Panc1 (cell line): ENCODE data around the gene RFC1. TPM values are rescaled to one million over a fixed set of nuclear protein-coding genes. Genes with fewer than 3 reads are reported as not detected.

Source experiments
- ATAC-seq: fragments of 200-7000 bp; cut with Tn5 transposase; 2 replicates; pipeline ENCODE4 v1.9.1; 2020; ENCODE audit warnings: mild to moderate bottlenecking, moderate library complexity
- BruUV-seq: library from RNA; stranded (reverse); fragments of 400-500 nt; replicated peaks from 2 replicates; lab custom pipeline; 2021; lab: Mats Ljungman, UMichigan
- CTCF ChIA-PET: fragments of 300-600 bp; sonication (Branson Sonifier 250); formaldehyde crosslinking; loops from one replicate; lab custom pipeline; 2022; ENCODE audit warnings: antibody characterized with exemption; lab: Charles Lee
- POLR2A ChIA-PET: fragments of 300-600 bp; sonication (Branson Sonifier 250); formaldehyde crosslinking; loops from one replicate; lab custom pipeline; 2022; ENCODE audit warnings: antibody characterized with exemption; lab: Charles Lee
- DNase-seq: peaks from one replicate; pipeline ENCODE4 v3.0.0-alpha.2; 2010; ENCODE audit warnings: low read depth, low spot score
- H3K27ac ChIP-seq: 2 replicates; pipeline ENCODE4 v1.5.1; 2011; ENCODE audit warnings: mild to moderate bottlenecking, low read length, inconsistent platforms
- H3K27me3 ChIP-seq: fragments of 200-500 bp; sonication (Bioruptor generic); 2 replicates; pipeline ENCODE4 v1.6.0; 2014; ENCODE audit warnings: low read length, inconsistent platforms; ENCODE audit not compliant: control insufficient read depth, insufficient read depth
- H3K36me3 ChIP-seq: fragments of 200-500 bp; sonication (Bioruptor generic); 2 replicates; pipeline ENCODE4 v1.5.1; 2014; ENCODE audit warnings: inconsistent platforms, mild to moderate bottlenecking, low read length, moderate library complexity; ENCODE audit not compliant: control insufficient read depth, insufficient read depth
- H3K4me1 ChIP-seq: 2 replicates; pipeline ENCODE4 v1.5.1; 2011; ENCODE audit warnings: inconsistent platforms, mild to moderate bottlenecking, low read length, moderate library complexity; ENCODE audit not compliant: control insufficient read depth, insufficient read depth
- H3K4me3 ChIP-seq, 2 experiments: 2 replicates each; pipeline ENCODE4 v1.5.1; 2011 to 2012; ENCODE audit warnings: low read depth in 2 of 2, low read length in 2 of 2, mild to moderate bottlenecking in 2 of 2, inconsistent platforms in 1 of 2, moderate library complexity in 1 of 2
- H3K9me3 ChIP-seq: fragments of 200-500 bp; sonication (Bioruptor generic); 2 replicates; pipeline ENCODE4 v1.5.1; 2014; ENCODE audit warnings: low read depth, mild to moderate bottlenecking, inconsistent platforms, low read length, moderate library complexity; ENCODE audit not compliant: control insufficient read depth, insufficient read depth
- POLR2AphosphoS5 ChIP-seq: IDR thresholded peaks from 2 replicates; pipeline ENCODE4 v1.6.1; 2012; ENCODE audit warnings: mild to moderate bottlenecking, low read depth, low read length, moderate library complexity
- SIN3A ChIP-seq: IDR thresholded peaks from 2 replicates; pipeline ENCODE4 v1.6.1; 2012; ENCODE audit warnings: low read depth, mild to moderate bottlenecking, low read length, moderate library complexity, borderline replicate concordance; ENCODE audit not compliant: insufficient read depth
- TCF7L2 ChIP-seq: IDR thresholded peaks from 2 replicates; pipeline ENCODE4 v1.6.1; 2011; ENCODE audit warnings: mild to moderate bottlenecking, low read depth, low read length, inconsistent platforms
- in situ Hi-C: cut with HindIII; loops from 2 replicates; pipeline ENCODE4 v1.10.0; 2016; ENCODE audit warnings: low sequenced_read_pairs, low pct_unique_long_range_greater_than_20kb
- intact Hi-C: fragments of 100-400 bp; cut with micrococcal nuclease; formaldehyde crosslinking; loops from one replicate; pipeline ENCODE4 v1.10.0; 2022; ENCODE audit not compliant: unreplicated experiment
- total RNA-seq: library from RNA; stranded (reverse); gene quantifications from one replicate; pipeline ENCODE4 v1.2.1, GENCODE V29; 2021; ENCODE audit not compliant: unreplicated experiment
- TF ChIP-seq, protein P1 (sequence below): fragments of 450-650 bp; IDR thresholded peaks from 2 replicates; pipeline ENCODE4 v1.5.1; 2017; ENCODE audit warnings: mild to moderate bottlenecking
- TF ChIP-seq, protein P2 (sequence below), 2 experiments: IDR thresholded peaks; 2 replicates each; pipeline ENCODE4 v1.6.1; 2011 to 2012; ENCODE audit warnings: low read depth in 2 of 2, control low read depth in 1 of 2, low read length in 1 of 2, mild to moderate bottlenecking in 1 of 2, moderate library complexity in 1 of 2; ENCODE audit not compliant: insufficient read depth in 1 of 2

RFC1 gene
- total RNA-seq, 1 experiment from 2014 or later, result 34.4 TPM

DNA sequence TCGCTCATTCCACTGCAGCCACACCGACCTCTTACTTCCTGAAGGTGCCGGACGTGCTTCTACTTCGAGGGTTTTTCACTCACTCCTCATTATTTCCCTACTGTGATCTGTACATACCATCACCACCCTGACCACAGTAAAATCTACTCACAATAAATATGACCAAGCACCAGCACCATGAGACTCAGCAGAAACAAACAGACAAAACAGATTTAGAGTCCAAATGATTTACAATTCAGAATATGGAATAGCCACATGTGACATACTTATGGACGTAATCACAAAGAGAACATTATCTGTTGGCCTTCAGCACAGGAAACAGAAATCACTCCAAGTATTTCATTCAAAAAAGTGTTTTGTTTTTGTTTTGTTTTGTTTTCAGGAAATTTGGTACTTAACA, 24.4 kb upstream of the RFC1 start:
- ChIA-PET CTCF (no interaction called here), POLR2A (no interaction called here)
- in situ Hi-C loops (no loop called here), intact Hi-C loops (no loop called here)
- Histone ChIP-seq H3K4me1 (no peaks in the 10 kb centered on the region), H3K4me3 (no peak overlapping the region), H3K27me3 (no peaks in the 10 kb centered on the region), H3K36me3 (no peaks in the 10 kb centered on the region), H3K27ac (no peak overlapping the region), H3K9me3 (no peaks in the 10 kb centered on the region)
- TF ChIP-seq SIN3A, result no peak
- no peak for TF ChIP-seq POLR2AphosphoS5
- TF ChIP-seq, protein P1, sequence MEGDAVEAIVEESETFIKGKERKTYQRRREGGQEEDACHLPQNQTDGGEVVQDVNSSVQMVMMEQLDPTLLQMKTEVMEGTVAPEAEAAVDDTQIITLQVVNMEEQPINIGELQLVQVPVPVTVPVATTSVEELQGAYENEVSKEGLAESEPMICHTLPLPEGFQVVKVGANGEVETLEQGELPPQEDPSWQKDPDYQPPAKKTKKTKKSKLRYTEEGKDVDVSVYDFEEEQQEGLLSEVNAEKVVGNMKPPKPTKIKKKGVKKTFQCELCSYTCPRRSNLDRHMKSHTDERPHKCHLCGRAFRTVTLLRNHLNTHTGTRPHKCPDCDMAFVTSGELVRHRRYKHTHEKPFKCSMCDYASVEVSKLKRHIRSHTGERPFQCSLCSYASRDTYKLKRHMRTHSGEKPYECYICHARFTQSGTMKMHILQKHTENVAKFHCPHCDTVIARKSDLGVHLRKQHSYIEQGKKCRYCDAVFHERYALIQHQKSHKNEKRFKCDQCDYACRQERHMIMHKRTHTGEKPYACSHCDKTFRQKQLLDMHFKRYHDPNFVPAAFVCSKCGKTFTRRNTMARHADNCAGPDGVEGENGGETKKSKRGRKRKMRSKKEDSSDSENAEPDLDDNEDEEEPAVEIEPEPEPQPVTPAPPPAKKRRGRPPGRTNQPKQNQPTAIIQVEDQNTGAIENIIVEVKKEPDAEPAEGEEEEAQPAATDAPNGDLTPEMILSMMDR, result no peak
- TF ChIP-seq, protein P2, sequence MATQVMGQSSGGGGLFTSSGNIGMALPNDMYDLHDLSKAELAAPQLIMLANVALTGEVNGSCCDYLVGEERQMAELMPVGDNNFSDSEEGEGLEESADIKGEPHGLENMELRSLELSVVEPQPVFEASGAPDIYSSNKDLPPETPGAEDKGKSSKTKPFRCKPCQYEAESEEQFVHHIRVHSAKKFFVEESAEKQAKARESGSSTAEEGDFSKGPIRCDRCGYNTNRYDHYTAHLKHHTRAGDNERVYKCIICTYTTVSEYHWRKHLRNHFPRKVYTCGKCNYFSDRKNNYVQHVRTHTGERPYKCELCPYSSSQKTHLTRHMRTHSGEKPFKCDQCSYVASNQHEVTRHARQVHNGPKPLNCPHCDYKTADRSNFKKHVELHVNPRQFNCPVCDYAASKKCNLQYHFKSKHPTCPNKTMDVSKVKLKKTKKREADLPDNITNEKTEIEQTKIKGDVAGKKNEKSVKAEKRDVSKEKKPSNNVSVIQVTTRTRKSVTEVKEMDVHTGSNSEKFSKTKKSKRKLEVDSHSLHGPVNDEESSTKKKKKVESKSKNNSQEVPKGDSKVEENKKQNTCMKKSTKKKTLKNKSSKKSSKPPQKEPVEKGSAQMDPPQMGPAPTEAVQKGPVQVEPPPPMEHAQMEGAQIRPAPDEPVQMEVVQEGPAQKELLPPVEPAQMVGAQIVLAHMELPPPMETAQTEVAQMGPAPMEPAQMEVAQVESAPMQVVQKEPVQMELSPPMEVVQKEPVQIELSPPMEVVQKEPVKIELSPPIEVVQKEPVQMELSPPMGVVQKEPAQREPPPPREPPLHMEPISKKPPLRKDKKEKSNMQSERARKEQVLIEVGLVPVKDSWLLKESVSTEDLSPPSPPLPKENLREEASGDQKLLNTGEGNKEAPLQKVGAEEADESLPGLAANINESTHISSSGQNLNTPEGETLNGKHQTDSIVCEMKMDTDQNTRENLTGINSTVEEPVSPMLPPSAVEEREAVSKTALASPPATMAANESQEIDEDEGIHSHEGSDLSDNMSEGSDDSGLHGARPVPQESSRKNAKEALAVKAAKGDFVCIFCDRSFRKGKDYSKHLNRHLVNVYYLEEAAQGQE (IDR thresholded peaks at IDR 0.05; ENCODE audit: insufficient read depth in 1 of 2, low read depth in 2 of 2, low read length in 1 of 2), result no peak
- no peak for TF ChIP-seq TCF7L2
- BruUV-seq, result no TSS peak
- DNase-seq (no peak), ATAC-seq (no peak)

DNA sequence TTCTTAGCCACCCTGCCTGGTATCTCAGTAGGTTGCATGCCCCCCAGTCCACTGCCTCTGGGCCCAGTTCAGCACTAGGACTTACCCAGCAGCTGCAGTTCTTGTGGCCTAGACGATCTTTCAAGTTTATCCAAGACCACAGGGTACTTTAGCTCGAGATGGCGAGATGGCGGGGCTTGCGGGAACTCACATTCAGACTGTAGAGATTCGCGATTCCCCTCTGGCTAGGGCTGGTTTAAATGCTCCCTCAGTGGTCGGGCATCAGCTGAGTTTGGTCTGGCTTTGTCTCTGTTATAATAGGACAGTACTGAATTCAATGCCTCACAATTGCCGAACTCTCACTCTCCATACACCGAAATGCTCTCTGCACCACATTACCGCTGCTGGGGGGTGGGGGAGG, 18.4 kb upstream of the RFC1 start:
- ATAC-seq (no peak), DNase-seq (no peak)
- no peaks in the 10 kb centered on the region for H3K4me1 ChIP-seq
- no TSS peak for BruUV-seq
- in situ Hi-C loops, result no loop called here
- intact Hi-C loops, result no loop called here
- no peaks in the 10 kb centered on the region for H3K36me3 ChIP-seq
- H3K27ac ChIP-seq, result no peak overlapping the region
- no peaks in the 10 kb centered on the region for H3K27me3 ChIP-seq
- ChIA-PET CTCF (no interaction called here), POLR2A (no interaction called here)
- H3K9me3 ChIP-seq, result no peaks in the 10 kb centered on the region
- TF ChIP-seq SIN3A (no peak), TCF7L2 (no peak), POLR2AphosphoS5 (no peak)
- TF ChIP-seq, protein P2 (IDR thresholded peaks at IDR 0.05; ENCODE audit: insufficient read depth in 1 of 2, low read depth in 2 of 2, low read length in 1 of 2), result no peak
- TF ChIP-seq, protein P1, result no peak
- H3K4me3 ChIP-seq, result no peak overlapping the region
